Measurements from ENCODE around the gene RHD. TPM values are rescaled to one million over a fixed set of nuclear protein-coding genes. Genes with fewer than 3 reads are reported as not detected.
"Not testable (repeated sequence)": the region's sequence is repeated elsewhere in the genome, so short reads cannot be mapped to it uniquely, and the experiment has no call there.

Gene RHD
- not detected for total RNA-seq
- long read RNA-seq, partial matches to known transcripts: 0 of 1 reads
- long read RNA-seq, other reads (novel, unspliced or antisense): 1 of 1 reads

DNA sequence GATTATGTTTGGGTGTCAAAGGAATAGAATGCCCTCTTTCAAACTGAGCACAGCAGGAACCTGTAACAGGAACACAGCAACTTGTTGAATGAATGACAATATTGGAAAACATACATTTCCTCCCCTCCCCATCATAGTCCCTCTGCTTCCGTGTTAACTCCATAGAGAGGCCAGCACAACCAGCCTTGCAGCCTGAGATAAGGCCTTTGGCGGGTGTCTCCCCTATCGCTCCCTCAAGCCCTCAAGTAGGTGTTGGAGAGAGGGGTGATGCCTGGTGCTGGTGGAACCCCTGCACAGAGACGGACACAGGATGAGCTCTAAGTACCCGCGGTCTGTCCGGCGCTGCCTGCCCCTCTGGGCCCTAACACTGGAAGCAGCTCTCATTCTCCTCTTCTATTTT, at the start of gene RHD:
TSS of gene RHD (plus strand) at position 272 of the 400 bp plus-strand sequence. CDS start at position 311, 39 bp downstream.
- intact Hi-C loops (cut with DNase I); ATAC-seq (ENCODE audit: poor library complexity); DNase-seq: not testable (repeated sequence)

DNA sequence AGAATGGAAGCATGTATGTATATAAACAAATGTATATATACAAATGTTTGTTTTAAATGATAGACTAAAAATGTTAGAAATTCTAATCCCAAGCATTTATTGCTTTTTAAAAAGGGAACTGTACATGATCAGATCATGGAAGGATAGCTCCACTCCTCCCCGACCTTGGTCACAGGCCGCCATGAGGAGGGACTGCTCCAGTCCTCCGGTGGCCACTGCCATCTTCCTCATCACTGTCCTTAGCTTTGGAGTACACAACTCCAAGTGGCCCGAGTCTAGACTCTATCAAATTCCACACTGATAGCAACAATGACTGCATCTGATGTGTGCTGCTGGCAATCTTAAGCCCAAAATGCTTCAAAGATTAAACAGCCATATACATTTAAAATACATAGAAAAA, 49.7 kb upstream of the RHD start:
- no peak for DNase-seq
- intact Hi-C loops (cut with DNase I): loop anchor here (10.0 kb wide), 1 partner anchor 568 kb away; no protein-coding TSS in a partner anchor
- ATAC-seq (ENCODE audit: poor library complexity): no peak

DNA sequence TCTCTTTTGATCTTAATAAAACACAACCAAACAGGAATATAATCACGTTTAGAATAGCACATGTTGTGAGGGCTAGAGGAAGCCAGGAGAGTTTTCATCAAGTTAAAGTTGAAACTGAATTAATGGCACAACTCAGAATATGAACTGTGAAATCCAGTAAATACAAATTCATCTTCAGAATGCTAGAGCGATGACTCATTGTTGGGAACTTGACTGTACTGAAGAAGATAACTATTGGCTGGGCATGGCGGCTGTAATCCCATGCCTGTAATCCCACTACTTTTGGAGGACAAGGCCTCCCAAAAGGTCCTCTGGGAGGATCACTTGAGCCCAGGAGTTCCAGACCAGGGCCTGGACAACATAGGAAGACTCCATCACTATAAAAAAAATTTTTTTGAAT, 48.8 kb upstream of the RHD start:
- no peak for ATAC-seq (ENCODE audit: poor library complexity)
- DNase-seq: no peak
- intact Hi-C loops (cut with DNase I): loop anchor here (10.0 kb wide), 1 partner anchor 569 kb away; no protein-coding TSS in a partner anchor

DNA sequence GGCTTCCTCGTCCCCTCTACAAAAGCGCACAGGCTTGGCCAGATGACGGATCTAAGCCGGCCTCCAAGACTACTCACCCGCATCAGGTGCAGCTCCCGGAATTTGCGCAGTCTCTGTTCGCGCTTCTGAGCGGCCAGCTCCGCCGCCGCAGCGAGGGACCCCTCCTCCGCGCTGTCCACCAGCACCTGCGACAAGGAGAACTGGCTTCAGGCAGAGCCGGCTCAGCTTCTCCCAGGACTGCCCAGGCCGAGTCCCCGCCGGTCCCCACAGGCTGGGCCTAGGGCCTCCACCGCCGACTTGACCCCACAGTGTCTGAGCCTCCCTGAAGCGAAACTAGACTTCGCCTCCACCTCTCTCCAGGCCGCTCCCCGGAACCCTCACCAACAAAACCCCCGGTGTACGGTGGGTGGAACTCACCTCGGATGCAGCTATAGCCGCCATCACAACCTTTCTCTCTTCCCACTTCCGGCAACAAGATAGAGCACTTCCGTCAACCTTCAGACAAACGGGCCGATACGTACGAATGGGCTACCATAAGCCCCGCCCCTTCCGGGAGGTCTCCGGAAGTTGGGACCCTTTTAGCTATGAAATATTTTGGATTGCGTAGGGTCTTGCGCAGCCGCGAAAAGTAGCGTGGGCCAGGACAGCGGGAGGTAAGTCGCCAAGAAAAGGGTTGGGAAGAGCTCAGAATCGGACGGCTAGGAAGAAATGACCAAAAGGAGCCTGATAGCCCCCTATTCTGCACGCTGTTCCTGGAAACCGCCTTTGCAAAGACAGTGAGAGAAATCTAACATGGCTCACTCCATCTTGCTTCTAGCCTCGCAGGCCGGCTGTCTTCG, 40.1 kb upstream of the RHD start, which contains the start of gene SYF2:
TSS of gene SYF2 (minus strand) at position 476 of the 839 bp plus-strand sequence. CDS start at position 441, 35 bp downstream.
- intact Hi-C loops (cut with DNase I): no loop called here
- peak; percentile 96 for ATAC-seq (ENCODE audit: poor library complexity)

DNA sequence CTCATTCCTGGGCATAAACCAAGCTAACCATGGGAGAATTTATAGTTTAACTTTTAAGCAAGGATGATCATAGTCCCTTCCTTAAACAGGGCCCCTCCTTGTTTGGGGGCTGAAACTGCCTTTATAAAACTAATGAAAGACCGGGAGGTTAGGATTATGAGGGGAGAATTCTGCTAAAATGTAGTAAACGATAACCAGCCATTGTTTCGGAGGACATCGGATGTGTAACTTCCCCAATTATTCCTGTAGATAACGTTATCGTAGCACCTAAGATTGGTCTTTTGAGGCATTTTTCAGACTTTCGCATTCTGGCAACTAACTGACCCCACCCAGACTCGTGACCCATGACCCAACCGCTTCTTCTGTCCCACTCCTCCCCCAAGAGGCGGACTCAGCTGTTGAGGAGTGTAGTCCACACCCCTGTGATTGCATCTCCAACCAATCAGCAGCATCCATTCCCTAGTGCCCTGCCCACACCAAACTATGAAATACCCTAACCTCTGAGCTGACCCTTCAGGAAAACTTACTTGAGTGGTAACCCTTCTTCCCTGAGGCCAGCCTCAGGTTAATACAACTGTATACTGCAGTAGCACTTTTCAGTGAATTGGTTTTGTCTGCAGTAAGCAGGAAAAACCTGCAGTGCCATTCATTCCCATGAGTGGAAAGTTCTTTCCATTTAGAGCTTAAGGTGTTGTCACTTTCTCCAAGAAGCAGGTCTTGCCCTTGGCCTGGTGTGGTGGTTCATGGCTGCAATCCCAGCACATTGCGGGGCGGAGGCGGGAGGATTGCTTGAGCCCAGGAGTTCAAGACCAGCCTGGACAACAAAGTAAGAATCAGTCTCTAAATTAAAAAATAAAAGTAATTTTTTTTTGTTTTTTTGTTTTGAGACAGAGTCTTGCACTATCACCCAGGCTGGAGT, 39.2 kb upstream of the RHD start:
- intact Hi-C loops (cut with DNase I): no loop called here
- DNase-seq (peak; percentile 85), ATAC-seq (ENCODE audit: poor library complexity) (peak; percentile 88)

More for the DNA sequence above, 40.1 kb upstream of the RHD start, which contains the start of gene SYF2:
- peak; percentile 94 for DNase-seq

DNA sequence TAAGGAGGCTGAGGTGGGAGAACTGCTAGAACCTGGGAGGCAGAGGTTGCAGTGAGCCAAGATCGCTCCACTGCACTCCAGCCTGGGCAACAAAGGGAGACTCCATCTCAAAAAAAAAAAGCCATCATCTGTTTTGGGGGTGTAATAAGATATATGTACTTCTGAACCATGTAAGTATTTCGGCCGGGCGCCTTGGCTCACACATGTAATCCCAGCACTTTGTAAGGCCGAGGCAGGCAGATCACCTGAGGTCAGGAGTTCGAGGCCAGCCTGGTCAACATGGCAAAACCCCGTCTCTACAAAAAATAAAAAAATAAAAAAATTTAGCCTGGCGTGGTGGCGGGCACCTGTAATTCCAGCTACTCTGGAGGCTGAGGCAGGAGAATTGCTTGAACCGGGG, 36.9 kb upstream of the RHD start:
- intact Hi-C loops (cut with DNase I); DNase-seq: not testable (repeated sequence)

DNA sequence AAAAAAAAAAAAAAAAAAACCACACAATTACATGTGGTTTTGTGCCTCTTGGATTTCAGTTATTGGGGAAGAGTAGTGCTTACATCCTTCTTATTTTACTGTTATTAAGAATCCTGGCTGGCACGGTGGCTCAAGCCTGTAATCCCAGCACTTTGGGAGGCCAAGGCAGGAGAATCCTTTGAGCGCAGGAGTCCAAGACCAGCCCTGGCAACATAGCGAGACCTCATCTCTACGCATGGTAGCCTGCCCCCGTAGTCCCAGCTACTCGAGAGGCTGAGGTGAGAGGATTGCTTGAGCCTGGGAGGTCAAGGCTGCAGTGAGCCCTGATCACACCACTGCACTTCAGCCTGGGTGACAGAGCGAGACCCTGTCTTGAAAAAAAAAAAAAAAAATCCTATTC, 36.0 kb upstream of the RHD start:
- ATAC-seq (ENCODE audit: poor library complexity); intact Hi-C loops (cut with DNase I): not testable (repeated sequence)

More for the DNA sequence above, 36.9 kb upstream of the RHD start:
- not testable (repeated sequence) for ATAC-seq (ENCODE audit: poor library complexity)

DNA sequence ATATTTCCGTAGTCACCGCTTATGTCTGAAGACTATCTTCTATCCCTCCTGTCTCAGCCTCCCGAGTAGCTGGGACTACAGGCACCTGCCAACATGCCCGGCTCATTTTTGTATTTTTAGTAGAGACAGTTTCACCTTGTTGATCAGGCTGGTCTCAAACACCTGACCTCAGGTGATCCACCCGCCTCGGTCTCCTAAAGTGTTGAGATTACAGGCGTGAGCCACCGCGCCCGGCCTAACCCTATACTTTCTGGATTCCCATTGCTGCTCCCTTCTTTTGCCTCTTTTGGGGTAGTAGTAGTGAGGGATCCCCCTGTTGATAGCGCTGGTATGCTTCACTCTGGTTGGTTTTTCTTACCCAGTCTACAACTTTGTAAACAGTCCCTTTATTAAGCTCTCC, 34.3 kb upstream of the RHD start:
- intact Hi-C loops (cut with DNase I): no loop called here
- no peak for ATAC-seq (ENCODE audit: poor library complexity)
- DNase-seq: no peak

More for the DNA sequence above, 36.0 kb upstream of the RHD start:
- DNase-seq: not testable (repeated sequence)

DNA sequence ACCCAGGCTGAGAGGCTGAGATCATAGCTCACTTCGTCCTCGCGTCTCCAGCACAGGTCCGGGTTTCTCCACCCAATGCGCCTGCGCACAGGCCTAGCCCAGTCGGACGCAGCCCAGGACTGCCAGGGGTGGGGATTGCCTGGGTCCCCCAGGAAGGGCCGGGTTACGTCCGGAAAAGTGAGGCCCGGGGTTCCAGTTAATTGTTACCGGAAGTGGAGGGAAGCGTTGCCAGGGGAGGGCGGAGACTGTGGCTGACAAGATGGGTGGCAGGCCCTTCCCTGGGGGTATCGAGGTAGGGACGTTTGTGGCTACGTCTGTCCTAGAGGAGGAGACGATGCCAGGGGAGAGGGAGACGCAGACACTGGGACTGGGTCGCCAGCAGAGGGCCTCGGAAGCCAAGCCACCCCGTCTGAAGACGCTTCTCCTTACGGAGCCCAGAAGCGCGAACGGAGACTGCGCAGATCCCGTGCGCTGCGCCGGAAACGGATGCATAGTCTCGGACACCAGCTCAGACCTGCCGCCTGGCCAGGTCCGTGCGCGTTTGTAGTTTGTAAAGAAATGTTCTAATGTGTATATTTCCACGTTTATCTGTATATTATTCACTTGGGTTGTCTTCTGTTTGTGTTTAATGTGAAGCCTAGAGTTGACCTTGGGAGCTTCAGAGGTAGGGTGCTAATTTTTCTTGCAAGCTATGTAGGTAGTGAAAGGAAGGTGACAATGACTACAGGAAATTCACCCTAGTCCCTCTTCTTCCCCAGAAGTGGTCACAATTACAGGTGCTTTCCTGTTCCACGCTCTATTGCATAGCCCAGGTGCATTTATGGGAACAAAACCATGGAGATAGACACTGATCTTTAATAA, 32.4 kb upstream of the RHD start:
- DNase-seq (peak; percentile 95), ATAC-seq (ENCODE audit: poor library complexity) (peak; percentile 92)
- intact Hi-C loops (cut with DNase I): loop anchor here (10.0 kb wide), 1 partner anchor 575 kb away; the partner anchor contains the start of gene MTFR1L

DNA sequence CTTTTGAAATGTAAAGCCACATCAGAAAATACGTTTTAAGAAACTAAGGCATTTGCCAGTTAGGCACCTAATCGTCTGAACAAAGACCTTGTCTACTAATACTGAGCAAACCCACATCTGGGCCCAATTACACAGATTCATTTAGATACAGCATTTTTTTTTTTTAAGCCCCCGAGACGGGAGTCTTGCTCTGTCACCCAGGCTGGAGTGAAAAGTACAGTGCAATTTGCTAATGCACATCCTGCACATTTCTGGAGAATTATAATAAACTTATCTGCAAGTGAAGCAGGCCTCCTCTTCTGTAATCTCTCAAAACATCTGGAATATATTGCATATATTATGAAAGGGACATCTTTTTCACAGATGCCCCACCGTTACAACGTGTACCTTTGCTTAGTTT, 28.4 kb upstream of the RHD start:
- ATAC-seq (ENCODE audit: poor library complexity): no peak
- intact Hi-C loops (cut with DNase I): loop anchor here (10.0 kb wide), 1 partner anchor 571 kb away; the partner anchor contains the start of gene MTFR1L
- DNase-seq: no peak

DNA sequence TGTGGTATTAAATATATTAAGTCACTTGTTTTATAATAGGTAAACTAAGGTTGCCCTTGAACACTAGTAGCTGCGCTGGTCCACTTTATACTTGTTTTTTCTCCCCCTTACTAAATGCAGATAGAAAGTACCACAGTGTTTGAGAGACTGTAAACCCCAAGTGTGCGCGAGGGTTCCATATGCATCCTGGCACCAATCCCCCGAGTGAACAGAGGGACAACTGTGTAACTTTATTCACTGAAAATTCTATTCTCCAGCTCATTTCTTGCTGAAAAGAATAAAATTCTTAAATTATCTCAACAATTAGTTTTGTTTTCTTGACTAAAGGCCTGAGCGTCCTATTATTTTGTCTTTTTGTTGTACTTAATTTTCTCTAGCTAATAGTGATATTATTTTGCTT, 26.9 kb upstream of the RHD start:
- intact Hi-C loops (cut with DNase I): loop anchor here (10.0 kb wide), 1 partner anchor 569 kb away; the partner anchor contains the start of gene MTFR1L
- ATAC-seq (ENCODE audit: poor library complexity): no peak
- DNase-seq: no peak

DNA sequence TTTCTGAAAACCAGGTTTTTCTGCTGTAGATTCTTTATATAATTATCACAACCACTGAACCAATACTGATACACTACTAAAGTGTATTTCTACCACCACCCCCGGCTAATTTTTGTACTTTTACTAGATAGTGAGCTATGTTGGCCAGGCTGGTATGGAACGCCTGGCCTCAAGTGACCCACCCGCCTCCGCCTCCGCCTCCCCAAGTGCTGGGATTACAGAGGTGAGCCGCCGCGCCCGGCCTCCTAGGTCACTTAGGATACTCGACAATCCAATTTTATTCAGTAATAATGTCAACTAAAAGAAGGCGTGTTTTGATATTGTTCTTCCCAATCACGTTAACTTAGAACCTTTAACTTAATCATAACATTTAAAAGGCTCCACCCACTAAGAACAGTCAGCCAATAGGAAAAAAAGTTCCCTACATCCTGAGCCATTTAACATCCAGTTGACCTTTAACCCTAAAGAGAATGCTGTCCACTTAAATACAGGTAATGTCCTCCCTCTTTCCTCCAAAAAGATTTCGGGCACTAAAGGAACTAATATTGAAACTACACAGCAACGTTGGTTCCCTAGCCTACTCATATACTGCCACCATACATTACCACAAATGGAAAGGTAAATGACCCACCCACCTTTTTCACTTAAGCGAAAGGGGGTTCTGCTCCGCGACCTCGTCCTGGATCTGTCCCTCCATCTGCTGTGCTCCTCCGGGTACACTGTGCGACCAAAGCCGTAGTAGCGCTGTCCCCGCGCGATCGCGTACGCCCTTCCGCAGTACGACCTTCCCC, 26.3 kb upstream of the RHD start:
- intact Hi-C loops (cut with DNase I): loop anchor here (10.0 kb wide), 1 partner anchor 569 kb away; the partner anchor contains the start of gene MTFR1L
- ATAC-seq (ENCODE audit: poor library complexity): peak; percentile 0
- DNase-seq: peak; percentile 58

DNA sequence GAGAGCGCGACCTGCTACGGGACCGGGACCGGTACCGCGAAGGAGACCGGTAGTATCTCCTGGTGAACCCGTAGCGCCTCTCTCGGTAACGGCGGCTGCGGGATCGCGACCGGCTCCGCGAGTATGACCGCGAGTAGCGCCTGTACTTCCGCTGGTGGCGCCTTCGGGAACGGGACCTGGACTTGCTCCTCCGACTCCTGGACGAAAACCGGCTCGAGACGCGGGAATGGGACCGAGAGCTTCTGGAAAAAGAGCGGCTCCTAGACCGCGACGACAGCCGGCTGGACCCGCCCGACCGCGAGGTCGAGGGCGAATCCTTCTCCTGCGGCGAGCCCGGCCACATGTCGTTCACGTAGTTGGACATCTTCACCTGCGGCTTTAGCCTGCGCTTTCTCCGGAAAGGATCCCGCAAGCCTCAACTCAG, 25.7 kb upstream of the RHD start:
- intact Hi-C loops (cut with DNase I): loop anchor here (10.0 kb wide), 1 partner anchor 568 kb away; the partner anchor contains the start of gene MTFR1L
- no peak for ATAC-seq (ENCODE audit: poor library complexity)
- no peak for DNase-seq

DNA sequence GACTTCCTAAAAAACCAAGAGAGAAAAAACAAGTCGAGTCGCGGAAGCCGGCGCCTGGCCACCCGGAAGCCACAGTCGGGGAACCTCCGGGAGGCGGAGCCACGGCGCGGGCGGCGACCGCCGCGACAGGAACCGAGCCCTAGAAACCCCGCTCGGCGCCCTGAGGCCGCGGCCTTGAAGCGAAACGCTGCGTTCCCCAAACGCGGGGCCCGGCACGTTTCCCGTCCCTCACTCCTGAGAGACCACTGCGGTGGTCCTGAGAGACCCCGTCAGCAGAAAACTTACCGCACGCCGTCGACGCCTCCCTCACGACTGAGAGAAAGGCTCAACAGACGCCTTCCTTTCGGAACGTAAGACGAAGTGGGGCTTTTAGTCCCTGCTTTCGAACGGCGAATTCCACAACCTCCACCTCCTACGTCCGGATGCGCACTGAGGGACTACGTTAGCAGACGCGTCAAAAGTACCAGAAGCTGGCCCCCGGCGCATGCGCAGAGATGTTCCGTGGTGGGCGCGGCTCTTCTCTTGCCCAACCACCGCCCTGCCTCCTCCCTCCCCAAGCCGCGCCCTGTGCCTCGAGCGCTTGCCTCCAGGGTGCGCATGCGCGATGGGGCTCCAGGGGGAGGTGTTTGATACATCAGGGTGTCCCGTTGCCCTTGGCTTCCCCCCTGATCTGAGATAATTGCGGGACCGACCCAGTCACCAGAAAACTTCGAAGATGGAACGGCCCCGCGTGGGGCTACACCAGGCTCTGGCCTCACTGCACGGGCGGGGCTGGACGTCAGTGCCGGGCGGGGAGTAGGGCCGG, 25.1 kb upstream of the RHD start, which contains the start of gene RSRP1:
TSS of gene RSRP1 (minus strand) at position 431 of the 805 bp plus-strand sequence. CDS start 491 bp downstream, outside the sequence.
- DNase-seq (peak; percentile 100), ATAC-seq (ENCODE audit: poor library complexity) (peak; percentile 95)
- intact Hi-C loops (cut with DNase I): loop anchor here (10.0 kb wide), 1 partner anchor 568 kb away; the partner anchor contains the start of gene MTFR1L

DNA sequence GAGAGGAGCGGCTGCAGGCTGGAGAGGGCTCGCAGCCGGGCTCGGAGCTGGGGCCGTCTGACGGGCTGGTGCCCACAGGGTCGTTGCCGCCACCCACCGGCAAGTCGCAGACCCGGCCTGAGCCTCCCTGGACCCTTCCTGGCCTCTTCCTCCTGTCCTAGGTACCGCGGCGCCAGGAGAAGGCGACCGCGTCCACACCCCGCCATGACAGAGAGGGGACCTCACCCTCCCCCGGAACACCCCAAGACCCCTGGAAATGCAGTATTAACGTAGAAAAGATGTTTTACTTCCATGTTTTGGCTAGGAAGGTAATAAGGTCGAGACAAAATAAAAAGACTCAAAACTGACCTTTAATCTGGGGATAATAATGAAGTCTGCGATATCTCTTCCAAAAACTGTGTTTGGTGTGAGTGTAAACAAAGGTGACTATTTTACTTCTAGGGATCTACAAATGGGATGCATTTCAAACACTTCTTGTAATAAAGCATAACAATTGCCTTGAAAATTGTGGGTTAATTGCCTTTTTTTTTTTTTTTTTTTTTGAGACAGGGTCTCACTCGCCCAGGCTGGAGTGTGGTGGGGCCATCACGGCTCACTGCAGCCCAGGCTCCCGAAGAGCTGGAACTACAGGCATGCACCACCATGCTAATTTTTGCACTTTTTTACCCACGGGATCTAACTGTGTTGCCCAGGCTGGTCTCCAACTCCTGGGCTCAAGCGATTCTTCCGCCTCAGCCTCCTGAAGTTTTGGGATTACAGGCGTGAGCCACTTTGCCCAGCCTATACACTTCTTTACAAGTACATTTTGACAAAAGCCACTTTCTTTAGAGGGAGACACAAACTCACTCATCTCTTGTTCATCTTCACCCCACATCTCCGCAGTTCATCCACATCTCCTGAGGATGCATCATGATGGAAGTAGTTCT, 24.2 kb upstream of the RHD start:
- intact Hi-C loops (cut with DNase I): loop anchor here (10.0 kb wide), 1 partner anchor 567 kb away; the partner anchor contains the start of gene MTFR1L
- DNase-seq: no peak
- no peak for ATAC-seq (ENCODE audit: poor library complexity)

Measured in Right ventricle myocardium superior (tissue), 1 donor.